Measurements from ENCODE around the gene BORCS5. TPM values are rescaled to one million over a fixed set of nuclear protein-coding genes. Genes with fewer than 3 reads are reported as not detected.
A peak's percentile ranks its signal among the peaks of the same experiment; 100 is the strongest.

Gene BORCS5
- total and polyA plus RNA-seq, 7 donors, result 4.3 to 13.3 (median 11.0) TPM

- DNase-seq (no peak), ATAC-seq (no peak)
- no peaks in the 10 kb centered on the region for H3K9me3 ChIP-seq
- TF ChIP-seq, protein P1, sequence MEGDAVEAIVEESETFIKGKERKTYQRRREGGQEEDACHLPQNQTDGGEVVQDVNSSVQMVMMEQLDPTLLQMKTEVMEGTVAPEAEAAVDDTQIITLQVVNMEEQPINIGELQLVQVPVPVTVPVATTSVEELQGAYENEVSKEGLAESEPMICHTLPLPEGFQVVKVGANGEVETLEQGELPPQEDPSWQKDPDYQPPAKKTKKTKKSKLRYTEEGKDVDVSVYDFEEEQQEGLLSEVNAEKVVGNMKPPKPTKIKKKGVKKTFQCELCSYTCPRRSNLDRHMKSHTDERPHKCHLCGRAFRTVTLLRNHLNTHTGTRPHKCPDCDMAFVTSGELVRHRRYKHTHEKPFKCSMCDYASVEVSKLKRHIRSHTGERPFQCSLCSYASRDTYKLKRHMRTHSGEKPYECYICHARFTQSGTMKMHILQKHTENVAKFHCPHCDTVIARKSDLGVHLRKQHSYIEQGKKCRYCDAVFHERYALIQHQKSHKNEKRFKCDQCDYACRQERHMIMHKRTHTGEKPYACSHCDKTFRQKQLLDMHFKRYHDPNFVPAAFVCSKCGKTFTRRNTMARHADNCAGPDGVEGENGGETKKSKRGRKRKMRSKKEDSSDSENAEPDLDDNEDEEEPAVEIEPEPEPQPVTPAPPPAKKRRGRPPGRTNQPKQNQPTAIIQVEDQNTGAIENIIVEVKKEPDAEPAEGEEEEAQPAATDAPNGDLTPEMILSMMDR (IDR thresholded peaks at IDR 0.05), result no peak
- intact Hi-C loops (cut with DNase I), result no loop called here
- H3K27me3 ChIP-seq (ENCODE audit: insufficient read depth in 3 of 3, low read length in 2 of 3), result no peaks in the 10 kb centered on the region
- H3K36me3 ChIP-seq (ENCODE audit: insufficient read depth in 1 of 2, low read depth in 1 of 2), result no peaks in the 10 kb centered on the region
- no peak overlapping the region for H3K27ac ChIP-seq
- H3K4me3 ChIP-seq, result no peak overlapping the region
- H3K4me1 ChIP-seq, result no peaks in the 10 kb centered on the region
- 96 to 99% (median 98%) methylated on average over 3 of the region's 3 CpGs for WGBS, 3 donors
These were observed 43.9 kb downstream of the BORCS5 start for GRCh38 chr12:12400793-12401192.

DNA sequence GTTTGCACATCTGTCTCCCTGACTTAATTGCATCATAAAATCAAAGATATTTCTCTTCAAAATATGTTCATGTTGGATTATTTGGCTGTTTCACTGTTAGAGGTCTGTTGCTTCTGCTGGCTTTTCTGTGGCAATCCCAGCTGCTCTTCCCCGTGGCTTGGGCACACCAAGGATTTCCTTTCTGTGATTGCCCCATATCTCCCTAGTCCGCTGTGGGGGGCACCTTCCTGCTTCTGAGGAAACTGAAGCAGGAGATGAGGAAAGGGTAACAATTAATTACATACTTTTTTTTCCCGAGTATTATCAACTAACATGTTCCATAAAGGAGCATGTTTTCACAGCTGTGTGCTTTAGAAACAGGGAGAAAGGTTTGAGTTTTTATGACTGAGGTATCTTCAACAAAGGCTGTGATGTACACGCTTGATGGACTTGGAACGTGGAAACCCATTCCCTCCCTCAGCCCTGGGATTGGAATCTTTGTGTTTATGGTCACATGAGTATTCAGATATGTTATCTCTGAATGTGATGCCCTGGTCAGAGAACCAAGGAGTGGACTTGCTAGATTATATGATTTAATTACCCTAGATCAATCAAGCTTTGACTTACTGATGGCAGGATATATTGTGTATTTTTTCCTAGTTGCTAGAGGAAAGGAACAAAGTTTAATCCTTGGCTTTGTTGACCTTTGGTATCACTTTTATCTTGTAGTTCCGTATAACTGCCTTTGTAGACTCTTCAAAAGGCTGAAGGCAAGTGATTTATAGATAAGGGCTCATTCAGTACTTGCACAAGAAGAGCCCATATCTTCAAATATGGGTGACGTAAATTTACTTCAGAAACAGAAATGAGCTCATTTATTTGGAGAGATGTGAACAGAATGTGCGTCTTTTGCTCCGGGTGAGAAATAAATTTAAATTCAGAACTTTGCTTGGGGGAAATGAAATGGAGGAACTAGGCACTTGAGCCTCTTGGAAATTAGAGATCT lies 46.7 kb downstream of the BORCS5 start:
- no peaks in the 10 kb centered on the region for H3K9me3 ChIP-seq
- DNase-seq, result no peak
- ATAC-seq, result no peak
- no peaks in the 10 kb centered on the region for H3K4me1 ChIP-seq
- 73% methylated on average over 9 of the region's 9 CpGs for WGBS, 3 donors
- intact Hi-C loops (cut with DNase I), result no loop called here
- no peak overlapping the region for H3K4me3 ChIP-seq
- no peaks in the 10 kb centered on the region for H3K36me3 ChIP-seq (ENCODE audit: insufficient read depth in 1 of 2, low read depth in 1 of 2)
- no peak overlapping the region for H3K27ac ChIP-seq
- no peaks in the 10 kb centered on the region for H3K27me3 ChIP-seq (ENCODE audit: insufficient read depth in 3 of 3, low read length in 2 of 3)
- TF ChIP-seq, protein P1 (IDR thresholded peaks at IDR 0.05), result no peak

- Histone ChIP-seq H3K9me3 (no peaks in the 10 kb centered on the region), H3K27me3 (ENCODE audit: insufficient read depth in 3 of 3, low read length in 2 of 3) (no peaks in the 10 kb centered on the region), H3K4me3 (no peak overlapping the region), H3K4me1 (no peaks in the 10 kb centered on the region), H3K27ac (no peak overlapping the region), H3K36me3 (ENCODE audit: insufficient read depth in 1 of 2, low read depth in 1 of 2) (no peaks in the 10 kb centered on the region)
- no peak for DNase-seq
- TF ChIP-seq, protein P1 (IDR thresholded peaks at IDR 0.05), result no peak
- intact Hi-C loops (cut with DNase I), result no loop called here
- no peak for ATAC-seq
- WGBS, 3 donors, result 94 to 100% (median 100%) methylated on average over 1 of the region's 1 CpG
These were observed 47.4 kb downstream of the BORCS5 start for GRCh38 chr12:12404297-12404696.

- ATAC-seq (peak in 3 of 4 donors; percentile 59 to 65 (median 61)), DNase-seq (no peak)
- TF ChIP-seq, protein P1 (IDR thresholded peaks at IDR 0.05), result no peak
- intact Hi-C loops (cut with DNase I), result no loop called here
- 18 to 42% (median 34%) methylated on average over 5 of the region's 5 CpGs for WGBS, 3 donors
- no peaks in the 10 kb centered on the region for H3K4me1 ChIP-seq
- no peak overlapping the region for H3K27ac ChIP-seq
- H3K4me3 ChIP-seq, result no peak overlapping the region
- H3K9me3 ChIP-seq, result no peaks in the 10 kb centered on the region
- H3K27me3 ChIP-seq (ENCODE audit: insufficient read depth in 3 of 3, low read length in 2 of 3), result no peaks in the 10 kb centered on the region
- H3K36me3 ChIP-seq (ENCODE audit: insufficient read depth in 1 of 2, low read depth in 1 of 2), result no peaks in the 10 kb centered on the region
These were observed 49.0 kb downstream of the BORCS5 start for GRCh38 chr12:12405882-12406281.

Measured in psoas muscle (tissue), 8 donors.